Activated effector memory CD4-positive, alpha-beta T cell treated with Interleukin-2 at 50 U/mL for 16 hours (primary cell): ENCODE data around the gene SLC46A2.

Experiments used
- DNase-seq: peaks from one replicate; pipeline ENCODE4 v3.0.0-alpha.2; 2020

The SLC46A2 gene

GRCh38 chr9:112856843-112857242 is 33.8 kb downstream of the SLC46A2 start:
- DNase-seq: no peak

- no peak for DNase-seq
These were observed 34.5 kb downstream of the SLC46A2 start for GRCh38 chr9:112856200-112856599.

GRCh38 chr9:112854657-112855056 is 36.0 kb downstream of the SLC46A2 start:
- no peak for DNase-seq

GRCh38 chr9:112853882-112854585 is 36.6 kb downstream of the SLC46A2 start:
- DNase-seq: no peak

- DNase-seq: no peak
These were observed 37.8 kb downstream of the SLC46A2 start for GRCh38 chr9:112852741-112853504.

- DNase-seq: no peak
These were observed 39.8 kb downstream of the SLC46A2 start for GRCh38 chr9:112850840-112851239.

GRCh38 chr9:112849363-112849922 is 41.2 kb downstream of the SLC46A2 start:
- DNase-seq: no peak

- DNase-seq: no peak
These were observed 42.1 kb downstream of the SLC46A2 start for GRCh38 chr9:112848316-112849151.

- DNase-seq: no peak
These were observed 43.9 kb downstream of the SLC46A2 start for GRCh38 chr9:112846528-112847488.

GRCh38 chr9:112844771-112845542 is 45.7 kb downstream of the SLC46A2 start:
- peak; percentile 55 for DNase-seq

GRCh38 chr9:112842555-112842954 is 48.1 kb downstream of the SLC46A2 start:
- DNase-seq: no peak

GRCh38 chr9:112841261-112841660 is 49.4 kb downstream of the SLC46A2 start:
- no peak for DNase-seq

GRCh38 chr9:112839331-112839730 is 51.3 kb downstream of the SLC46A2 start:
- no peak for DNase-seq

- DNase-seq: no peak
These were observed 52.3 kb downstream of the SLC46A2 start for GRCh38 chr9:112838342-112838741.

GRCh38 chr9:112836394-112836793 is 54.3 kb downstream of the SLC46A2 start:
- no peak for DNase-seq

GRCh38 chr9:112833081-112833480 is 57.6 kb downstream of the SLC46A2 start:
- DNase-seq: no peak

GRCh38 chr9:112831969-112832368 is 58.7 kb downstream of the SLC46A2 start:
- no peak for DNase-seq

- DNase-seq: no peak
These were observed 59.3 kb downstream of the SLC46A2 start for GRCh38 chr9:112831281-112831851.
